Measurements from ENCODE around the gene KLHL15.
A peak's percentile ranks its signal among the peaks of the same experiment; 100 is the strongest.

The KLHL15 gene

GRCh38 chrX:24024819-24025740, 1.9 kb downstream of the KLHL15 start:
- DNase-seq (ENCODE audit: low read depth): peak; percentile 94
- peak overlapping the region; percentile 76 for H3K4me3 ChIP-seq (ENCODE audit: low read depth, low read length)
- TF ChIP-seq CTCF (IDR thresholded peaks at IDR 0.05; ENCODE audit: insufficient read depth, low read depth, low read length, missing control alignments): peak; percentile 25

GRCh38 chrX:24023972-24024669, 2.9 kb downstream of the KLHL15 start:
- no peak for TF ChIP-seq CTCF (IDR thresholded peaks at IDR 0.05; ENCODE audit: insufficient read depth, low read depth, low read length, missing control alignments)
- H3K4me3 ChIP-seq (ENCODE audit: low read depth, low read length): peak overlapping the region; percentile 76
- peak; percentile 28 for DNase-seq (ENCODE audit: low read depth)

- TF ChIP-seq CTCF (IDR thresholded peaks at IDR 0.05; ENCODE audit: insufficient read depth, low read depth, low read length, missing control alignments): no peak
- peak overlapping the region; percentile 76 for H3K4me3 ChIP-seq (ENCODE audit: low read depth, low read length)
- DNase-seq (ENCODE audit: low read depth): no peak
These were observed 3.4 kb downstream of the KLHL15 start for GRCh38 chrX:24023544-24023943.

- DNase-seq (ENCODE audit: low read depth): no peak
- no peak for TF ChIP-seq CTCF (IDR thresholded peaks at IDR 0.05; ENCODE audit: insufficient read depth, low read depth, low read length, missing control alignments)
- H3K4me3 ChIP-seq (ENCODE audit: low read depth, low read length): peak overlapping the region; percentile 18; the same call in 1 of the 2 replicates
These were observed 6.6 kb downstream of the KLHL15 start for GRCh38 chrX:24020306-24020876.

- TF ChIP-seq CTCF (IDR thresholded peaks at IDR 0.05; ENCODE audit: insufficient read depth, low read depth, low read length, missing control alignments): no peak
- no peak overlapping the region for H3K4me3 ChIP-seq (ENCODE audit: low read depth, low read length)
- peak; percentile 31 for DNase-seq (ENCODE audit: low read depth)
These were observed 7.5 kb downstream of the KLHL15 start for GRCh38 chrX:24019448-24019847.

- H3K4me3 ChIP-seq (ENCODE audit: low read depth, low read length): no peak overlapping the region
- no peak for DNase-seq (ENCODE audit: low read depth)
- no peak for TF ChIP-seq CTCF (IDR thresholded peaks at IDR 0.05; ENCODE audit: insufficient read depth, low read depth, low read length, missing control alignments)
These were observed 8.2 kb downstream of the KLHL15 start for GRCh38 chrX:24018809-24019208.
